ENCODE measurements around the gene GLE1.

GLE1 gene

GRCh38 chr9:128479262-128479661 lies 25.3 kb upstream of the GLE1 start:
- H3K36me3 ChIP-seq (ENCODE audit: insufficient read depth, low read length) = peaks cover 13% of the 10 kb centered on the region; the same call in 1 of the 2 replicates

GRCh38 chr9:128481561-128481960 lies 23.0 kb upstream of the GLE1 start:
- H3K27ac ChIP-seq (ENCODE audit: low read depth, low read length) = no peak overlapping the region
- H3K4me1 ChIP-seq (ENCODE audit: control insufficient read depth, insufficient read depth, low read length, unreplicated experiment) = no peaks in the 10 kb centered on the region
- no peaks in the 10 kb centered on the region for H3K79me2 ChIP-seq (ENCODE audit: control insufficient read depth, insufficient read depth, low read length, unreplicated experiment)
- no peak overlapping the region for H2AFZ ChIP-seq (ENCODE audit: low read length, unreplicated experiment)
- H3K4me3 ChIP-seq (ENCODE audit: low read depth, low read length) = no peak overlapping the region
- no peaks in the 10 kb centered on the region for H3K27me3 ChIP-seq (ENCODE audit: insufficient read depth, low read length)
- peaks cover 17% of the 10 kb centered on the region; the same call in 1 of the 2 replicates for H3K36me3 ChIP-seq (ENCODE audit: insufficient read depth, low read length)

More at GRCh38 chr9:128479262-128479661, 25.3 kb upstream of the GLE1 start:
- H3K27me3 ChIP-seq (ENCODE audit: insufficient read depth, low read length) = no peaks in the 10 kb centered on the region
- H3K4me3 ChIP-seq (ENCODE audit: low read depth, low read length) = no peak overlapping the region
- H2AFZ ChIP-seq (ENCODE audit: low read length, unreplicated experiment) = no peak overlapping the region
- H3K4me1 ChIP-seq (ENCODE audit: control insufficient read depth, insufficient read depth, low read length, unreplicated experiment) = no peaks in the 10 kb centered on the region
- H3K79me2 ChIP-seq (ENCODE audit: control insufficient read depth, insufficient read depth, low read length, unreplicated experiment) = no peaks in the 10 kb centered on the region
- no peak overlapping the region for H3K27ac ChIP-seq (ENCODE audit: low read depth, low read length)

- H2AFZ ChIP-seq (ENCODE audit: low read length, unreplicated experiment) = no peak overlapping the region
- H3K27ac ChIP-seq (ENCODE audit: low read depth, low read length) = no peak overlapping the region
- H3K79me2 ChIP-seq (ENCODE audit: control insufficient read depth, insufficient read depth, low read length, unreplicated experiment) = no peaks in the 10 kb centered on the region
- no peaks in the 10 kb centered on the region for H3K4me1 ChIP-seq (ENCODE audit: control insufficient read depth, insufficient read depth, low read length, unreplicated experiment)
- H3K27me3 ChIP-seq (ENCODE audit: insufficient read depth, low read length) = no peaks in the 10 kb centered on the region
- peaks cover 17% of the 10 kb centered on the region; the same call in 1 of the 2 replicates for H3K36me3 ChIP-seq (ENCODE audit: insufficient read depth, low read length)
- H3K4me3 ChIP-seq (ENCODE audit: low read depth, low read length) = no peak overlapping the region
Observed at GRCh38 chr9:128482186-128482585, 22.3 kb upstream of the GLE1 start.

- Histone ChIP-seq H3K27me3 (ENCODE audit: insufficient read depth, low read length) (no peaks in the 10 kb centered on the region), H3K27ac (ENCODE audit: low read depth, low read length) (no peak overlapping the region), H3K4me1 (ENCODE audit: control insufficient read depth, insufficient read depth, low read length, unreplicated experiment) (no peaks in the 10 kb centered on the region), H3K79me2 (ENCODE audit: control insufficient read depth, insufficient read depth, low read length, unreplicated experiment) (no peaks in the 10 kb centered on the region), H3K4me3 (ENCODE audit: low read depth, low read length) (no peak overlapping the region), H3K36me3 (ENCODE audit: insufficient read depth, low read length) (peaks cover 15% of the 10 kb centered on the region; the same call in 1 of the 2 replicates), H2AFZ (ENCODE audit: low read length, unreplicated experiment) (no peak overlapping the region)
Observed at GRCh38 chr9:128484686-128485413, 19.7 kb upstream of the GLE1 start.

GRCh38 chr9:128485414-128485855 lies 19.1 kb upstream of the GLE1 start:
- Histone ChIP-seq H3K4me1 (ENCODE audit: control insufficient read depth, insufficient read depth, low read length, unreplicated experiment) (no peaks in the 10 kb centered on the region), H2AFZ (ENCODE audit: low read length, unreplicated experiment) (no peak overlapping the region), H3K79me2 (ENCODE audit: control insufficient read depth, insufficient read depth, low read length, unreplicated experiment) (no peaks in the 10 kb centered on the region), H3K27me3 (ENCODE audit: insufficient read depth, low read length) (no peaks in the 10 kb centered on the region), H3K36me3 (ENCODE audit: insufficient read depth, low read length) (peaks cover 15% of the 10 kb centered on the region; the same call in 1 of the 2 replicates), H3K4me3 (ENCODE audit: low read depth, low read length) (no peak overlapping the region), H3K27ac (ENCODE audit: low read depth, low read length) (no peak overlapping the region)

- Histone ChIP-seq H3K79me2 (ENCODE audit: control insufficient read depth, insufficient read depth, low read length, unreplicated experiment) (no peaks in the 10 kb centered on the region), H3K4me1 (ENCODE audit: control insufficient read depth, insufficient read depth, low read length, unreplicated experiment) (no peaks in the 10 kb centered on the region), H3K27ac (ENCODE audit: low read depth, low read length) (no peak overlapping the region), H2AFZ (ENCODE audit: low read length, unreplicated experiment) (no peak overlapping the region), H3K4me3 (ENCODE audit: low read depth, low read length) (no peak overlapping the region), H3K27me3 (ENCODE audit: insufficient read depth, low read length) (no peaks in the 10 kb centered on the region), H3K36me3 (ENCODE audit: insufficient read depth, low read length) (peaks cover 15% of the 10 kb centered on the region; the same call in 1 of the 2 replicates)
Observed at GRCh38 chr9:128486201-128486600, 18.3 kb upstream of the GLE1 start.

GRCh38 chr9:128493424-128493823 lies 11.1 kb upstream of the GLE1 start:
- Histone ChIP-seq H3K4me3 (ENCODE audit: low read depth, low read length) (no peak overlapping the region), H3K79me2 (ENCODE audit: control insufficient read depth, insufficient read depth, low read length, unreplicated experiment) (no peaks in the 10 kb centered on the region), H2AFZ (ENCODE audit: low read length, unreplicated experiment) (no peak overlapping the region), H3K36me3 (ENCODE audit: insufficient read depth, low read length) (peaks cover 8% of the 10 kb centered on the region), H3K27ac (ENCODE audit: low read depth, low read length) (no peak overlapping the region), H3K4me1 (ENCODE audit: control insufficient read depth, insufficient read depth, low read length, unreplicated experiment) (no peaks in the 10 kb centered on the region), H3K27me3 (ENCODE audit: insufficient read depth, low read length) (no peaks in the 10 kb centered on the region)

- Histone ChIP-seq H3K27me3 (ENCODE audit: insufficient read depth, low read length) (no peaks in the 10 kb centered on the region), H3K4me1 (ENCODE audit: control insufficient read depth, insufficient read depth, low read length, unreplicated experiment) (no peaks in the 10 kb centered on the region), H3K4me3 (ENCODE audit: low read depth, low read length) (no peak overlapping the region), H3K36me3 (ENCODE audit: insufficient read depth, low read length) (peaks cover 8% of the 10 kb centered on the region), H3K27ac (ENCODE audit: low read depth, low read length) (no peak overlapping the region), H2AFZ (ENCODE audit: low read length, unreplicated experiment) (no peak overlapping the region), H3K79me2 (ENCODE audit: control insufficient read depth, insufficient read depth, low read length, unreplicated experiment) (no peaks in the 10 kb centered on the region)
Observed at GRCh38 chr9:128494108-128494745, 10.3 kb upstream of the GLE1 start.

GRCh38 chr9:128494746-128495129 lies 9.8 kb upstream of the GLE1 start:
- Histone ChIP-seq H2AFZ (ENCODE audit: low read length, unreplicated experiment) (no peak overlapping the region), H3K4me1 (ENCODE audit: control insufficient read depth, insufficient read depth, low read length, unreplicated experiment) (no peaks in the 10 kb centered on the region), H3K36me3 (ENCODE audit: insufficient read depth, low read length) (peaks cover 8% of the 10 kb centered on the region), H3K4me3 (ENCODE audit: low read depth, low read length) (no peak overlapping the region), H3K27me3 (ENCODE audit: insufficient read depth, low read length) (no peaks in the 10 kb centered on the region), H3K27ac (ENCODE audit: low read depth, low read length) (no peak overlapping the region), H3K79me2 (ENCODE audit: control insufficient read depth, insufficient read depth, low read length, unreplicated experiment) (no peaks in the 10 kb centered on the region)

GRCh38 chr9:128495296-128495695 lies 9.2 kb upstream of the GLE1 start:
- no peak overlapping the region for H3K27ac ChIP-seq (ENCODE audit: low read depth, low read length)
- H3K79me2 ChIP-seq (ENCODE audit: control insufficient read depth, insufficient read depth, low read length, unreplicated experiment) = no peaks in the 10 kb centered on the region
- peaks cover 8% of the 10 kb centered on the region for H3K36me3 ChIP-seq (ENCODE audit: insufficient read depth, low read length)
- H2AFZ ChIP-seq (ENCODE audit: low read length, unreplicated experiment) = no peak overlapping the region
- no peaks in the 10 kb centered on the region for H3K27me3 ChIP-seq (ENCODE audit: insufficient read depth, low read length)
- H3K4me3 ChIP-seq (ENCODE audit: low read depth, low read length) = no peak overlapping the region
- H3K4me1 ChIP-seq (ENCODE audit: control insufficient read depth, insufficient read depth, low read length, unreplicated experiment) = no peaks in the 10 kb centered on the region

All from ACC112 (cell line).